ENCODE measurements around the gene PDZD4.
"Not testable (repeated sequence)": the region's sequence is repeated elsewhere in the genome, so short reads cannot be mapped to it uniquely, and the experiment has no call there.

The PDZD4 gene

GRCh38 chrX:153818571-153819383 is 11.6 kb downstream of the PDZD4 start:
- H3K4me3 ChIP-seq (ENCODE audit: low read depth, low read length), result peak overlapping the region; percentile 29
- no peak for DNase-seq (ENCODE audit: low read depth)
- TF ChIP-seq CTCF (conservative IDR thresholded peaks at IDR 0.05; ENCODE audit: low read depth, low read length), result no peak

GRCh38 chrX:153818064-153818463 is 12.3 kb downstream of the PDZD4 start:
- not testable (repeated sequence) for DNase-seq (ENCODE audit: low read depth); H3K4me3 ChIP-seq (ENCODE audit: low read depth, low read length)

- TF ChIP-seq CTCF (conservative IDR thresholded peaks at IDR 0.05; ENCODE audit: low read depth, low read length), result no peak
- H3K4me3 ChIP-seq (ENCODE audit: low read depth, low read length), result no peak overlapping the region
- no peak for DNase-seq (ENCODE audit: low read depth)
Observed at GRCh38 chrX:153816831-153817690, 13.3 kb downstream of the PDZD4 start.

GRCh38 chrX:153814591-153815315 is 15.6 kb downstream of the PDZD4 start:
- DNase-seq (ENCODE audit: low read depth), result no peak
- no peak overlapping the region for H3K4me3 ChIP-seq (ENCODE audit: low read depth, low read length)
- TF ChIP-seq CTCF (conservative IDR thresholded peaks at IDR 0.05; ENCODE audit: low read depth, low read length), result no peak

- no peak overlapping the region for H3K4me3 ChIP-seq (ENCODE audit: low read depth, low read length)
- no peak for DNase-seq (ENCODE audit: low read depth)
- no peak for TF ChIP-seq CTCF (conservative IDR thresholded peaks at IDR 0.05; ENCODE audit: low read depth, low read length)
Observed at GRCh38 chrX:153813161-153813560, 17.2 kb downstream of the PDZD4 start.

GRCh38 chrX:153812220-153812619 is 18.1 kb downstream of the PDZD4 start:
- TF ChIP-seq CTCF (conservative IDR thresholded peaks at IDR 0.05; ENCODE audit: low read depth, low read length), result no peak
- no peak overlapping the region for H3K4me3 ChIP-seq (ENCODE audit: low read depth, low read length)
- DNase-seq (ENCODE audit: low read depth), result no peak

- no peak for TF ChIP-seq CTCF (conservative IDR thresholded peaks at IDR 0.05; ENCODE audit: low read depth, low read length)
- no peak overlapping the region for H3K4me3 ChIP-seq (ENCODE audit: low read depth, low read length)
- no peak for DNase-seq (ENCODE audit: low read depth)
Observed at GRCh38 chrX:153807976-153808375, 22.4 kb downstream of the PDZD4 start.

Data from choroid plexus epithelial cell (primary cell).